C4-2B (cell line): ENCODE results near the gene LRSAM1.

Experiments used
- H3K27ac ChIP-seq: fragments of 450-650 bp; 2 replicates; pipeline ENCODE4 v1.5.1; 2017
- CTCF ChIP-seq: fragments of 450-650 bp; conservative IDR thresholded peaks from 2 replicates; pipeline ENCODE4 v1.5.1; 2017; ENCODE audit warnings: mild to moderate bottlenecking
- ZFX ChIP-seq: fragments of 450-650 bp; IDR thresholded peaks from 2 replicates; pipeline ENCODE4 v1.6.1; 2017

Gene LRSAM1

GRCh38 chr9:127492616-127493015 is 41.3 kb downstream of the LRSAM1 start:
- H3K27ac ChIP-seq = no peak overlapping the region
- no peak for TF ChIP-seq CTCF
- TF ChIP-seq ZFX = no peak

- H3K27ac ChIP-seq = no peak overlapping the region
- no peak for TF ChIP-seq ZFX
- no peak for TF ChIP-seq CTCF
Observed at GRCh38 chr9:127493592-127494303, 42.4 kb downstream of the LRSAM1 start.

- H3K27ac ChIP-seq = no peak overlapping the region
- no peak for TF ChIP-seq ZFX
- no peak for TF ChIP-seq CTCF
Observed at GRCh38 chr9:127494304-127494702, 43.0 kb downstream of the LRSAM1 start.

- no peak for TF ChIP-seq ZFX
- no peak for TF ChIP-seq CTCF
- no peak overlapping the region for H3K27ac ChIP-seq
Observed at GRCh38 chr9:127495884-127496555, 44.7 kb downstream of the LRSAM1 start.

- H3K27ac ChIP-seq = no peak overlapping the region
- TF ChIP-seq CTCF (no peak), ZFX (no peak)
Observed at GRCh38 chr9:127496974-127497373, 45.7 kb downstream of the LRSAM1 start.

GRCh38 chr9:127497656-127498290 is 46.5 kb downstream of the LRSAM1 start:
- TF ChIP-seq ZFX (no peak), CTCF (no peak)
- H3K27ac ChIP-seq = no peak overlapping the region

GRCh38 chr9:127498298-127498697 is 47.0 kb downstream of the LRSAM1 start:
- no peak overlapping the region for H3K27ac ChIP-seq

More at GRCh38 chr9:127498298-127498697, 47.0 kb downstream of the LRSAM1 start:
- TF ChIP-seq ZFX (no peak), CTCF (no peak)
